Loucy (cell line): ENCODE data around the gene PCNT.

ENCODE experiments used
- CTCF ChIP-seq: fragments of 200-600 bp; sonication (generic); conservative IDR thresholded peaks from 2 replicates; pipeline ENCODE4 v1.5.1; 2014; ENCODE audit warnings: mild to moderate bottlenecking, antibody characterized with exemption, low read length
- EZH2phosphoT487 ChIP-seq: fragments of 200-600 bp; IDR thresholded peaks from 2 replicates; pipeline ENCODE4 v1.6.1; 2018; ENCODE audit warnings: antibody characterized with exemption, mild to moderate bottlenecking, moderate library complexity, borderline replicate concordance

- no peak for TF ChIP-seq CTCF
- no peak for TF ChIP-seq EZH2phosphoT487
Observed at GRCh38 chr21:46372014-46372485, 48.1 kb downstream of the PCNT start.
